MG63 (cell line): Measurements from ENCODE around the gene LZTFL1. TPM values are rescaled to one million over a fixed set of nuclear protein-coding genes. Genes with fewer than 3 reads are reported as not detected.

Experiments used
- total RNA-seq: library from RNA; depleted of rRNA; stranded (reverse); fragments of >200 nt; shearing (Covaris generic); gene quantifications from 2 replicates; pipeline ENCODE4 v1.2.3, GENCODE V29; 2014; ENCODE audit warnings: low replicate concordance; rRNA removed

Gene LZTFL1
- total RNA-seq, 1 experiment from 2014 or later = 10.4 TPM

Other genes with a start within 250 kb of the LZTFL1 start
- gene LIMD1, start 247.4 kb downstream of the LZTFL1 start, total RNA-seq = 6.5 and 9.3 TPM in 2 replicates
- gene SACM1L, start 152.7 kb downstream of the LZTFL1 start, total RNA-seq = 7.7 and 50.2 TPM in 2 replicates
- gene SLC6A20, start 45.6 kb downstream of the LZTFL1 start, total RNA-seq = not detected in 2 replicates
- gene CCR9, start 44.4 kb upstream of the LZTFL1 start, total RNA-seq = not detected in 2 replicates
- gene CXCR6, start 101.3 kb upstream of the LZTFL1 start, total RNA-seq = not detected in 2 replicates
- gene FYCO1, start 153.7 kb upstream of the LZTFL1 start, total RNA-seq = 10.5 and 12.6 TPM in 2 replicates
- gene XCR1, start 185.4 kb upstream of the LZTFL1 start, total RNA-seq = not detected in 2 replicates